Natural killer cell (primary cell): ENCODE results near the gene INS. TPM values are rescaled to one million over a fixed set of nuclear protein-coding genes. Genes with fewer than 3 reads are reported as not detected.

Experiments used
- ATAC-seq, 3 donors: fragments of 150-1000 bp in 2 of 3; fragments of 200-7000 bp in 1 of 3; cut with Tn5 transposase; 1 replicate in 1 of 3; 2 replicates in 2 of 3; pipeline ENCODE4 v1.10.0; 2021; ENCODE audit warnings: mild to moderate bottlenecking in 2 of 3, moderate library complexity in 2 of 3
- DNase-seq, 2 donors: peaks; one replicate each; pipeline versions ENCODE4 v3.0.0 to v3.0.0-alpha.2; 2013 to 2021; ENCODE audit warnings: mixed read lengths in 1 of 2
- H3K27ac ChIP-seq: one replicate; pipeline ENCODE4 v1.5.1; 2013; ENCODE audit warnings: mild to moderate bottlenecking, low read length
- H3K27me3 ChIP-seq: one replicate; pipeline ENCODE4 v1.6.1; 2013; ENCODE audit warnings: low read length; ENCODE audit not compliant: control insufficient read depth, insufficient read depth
- H3K36me3 ChIP-seq: one replicate; pipeline ENCODE4 v1.6.1; 2013; ENCODE audit warnings: low read length; ENCODE audit not compliant: control insufficient read depth, insufficient read depth
- H3K4me1 ChIP-seq: one replicate; pipeline ENCODE4 v1.6.1; 2013; ENCODE audit warnings: low read length; ENCODE audit not compliant: control insufficient read depth, insufficient read depth
- H3K4me3 ChIP-seq: one replicate; pipeline ENCODE4 v1.5.1; 2013; ENCODE audit warnings: low read length
- H3K9me3 ChIP-seq: one replicate; pipeline ENCODE4 v1.6.1; 2013; ENCODE audit warnings: low read length; ENCODE audit not compliant: control insufficient read depth, insufficient read depth
- H3K27ac Mint-ChIP-seq, 2 donors: one replicate each; pipeline ENCODE4 v1.8.0; 2022; ENCODE audit warnings: mild to moderate bottlenecking in 2 of 2, mixed read lengths in 2 of 2, moderate library complexity in 1 of 2
- H3K27me3 Mint-ChIP-seq, 2 donors: one replicate each; pipeline ENCODE4 v1.8.0; 2022; ENCODE audit warnings: low read depth in 2 of 2, mixed read lengths in 2 of 2
- H3K36me3 Mint-ChIP-seq: one replicate; pipeline ENCODE4 v1.8.0; 2022; ENCODE audit warnings: mixed read lengths
- H3K4me1 Mint-ChIP-seq, 2 donors: one replicate each; pipeline ENCODE4 v1.8.0; 2022; ENCODE audit warnings: mixed read lengths in 2 of 2
- H3K4me3 Mint-ChIP-seq: one replicate; pipeline ENCODE4 v1.8.0; 2022; ENCODE audit warnings: mild to moderate bottlenecking, moderate library complexity, mixed read lengths
- H3K9me3 Mint-ChIP-seq, 2 donors: one replicate each; pipeline ENCODE4 v1.8.0; 2022; ENCODE audit warnings: mixed read lengths in 2 of 2
- WGBS: methylation state at CpG from one replicate; pipeline ENCODE4 v1.1.7; 2013; ENCODE audit warnings: missing lambda C conversion rate; ENCODE audit not compliant: insufficient coverage; 5-methylcytosine and 5-hydroxymethylcytosine counted together
- intact Hi-C: fragments of 100-400 bp; cut with micrococcal nuclease; formaldehyde crosslinking; loops from one replicate; pipeline ENCODE4 v1.14.2; 2022
- total RNA-seq, 4 donors: library from RNA; stranded (reverse); fragments of 120-200 nt in 1 of 4; gene quantifications; one replicate each; pipeline versions ENCODE4 v1.2.3 to v1.2.4, GENCODE V29; 2013 to 2022
- TF ChIP-seq, protein P1 (sequence below): fragments of 200-600 bp; IDR thresholded peaks from one replicate; pipeline ENCODE4 v1.8.0; 2022; ENCODE audit warnings: antibody characterized with exemption

INS gene
- total RNA-seq, 3 donors from 2014 or later (not counting 1 experiment from before 2014, with no cell fraction given), result not detected

GRCh38 chr11:2158966-2159365, 2.0 kb downstream of the INS start:
- no peaks in the 10 kb centered on the region for H3K9me3 ChIP-seq
- intact Hi-C loops, result no loop called here
- no peak overlapping the region for H3K4me3 ChIP-seq
- WGBS, result 87% methylated on average over 6 of the region's 10 CpGs
- H3K4me1 ChIP-seq, result no peaks in the 10 kb centered on the region
- Mint-ChIP-seq H3K4me3 (no peak overlapping the region), H3K36me3 (no peaks in the 10 kb centered on the region), H3K9me3 (no peaks in the 10 kb centered on the region), H3K27ac (no peak overlapping the region), H3K4me1 (no peaks in the 10 kb centered on the region), H3K27me3 (no peaks in the 10 kb centered on the region)
- TF ChIP-seq, protein P1, sequence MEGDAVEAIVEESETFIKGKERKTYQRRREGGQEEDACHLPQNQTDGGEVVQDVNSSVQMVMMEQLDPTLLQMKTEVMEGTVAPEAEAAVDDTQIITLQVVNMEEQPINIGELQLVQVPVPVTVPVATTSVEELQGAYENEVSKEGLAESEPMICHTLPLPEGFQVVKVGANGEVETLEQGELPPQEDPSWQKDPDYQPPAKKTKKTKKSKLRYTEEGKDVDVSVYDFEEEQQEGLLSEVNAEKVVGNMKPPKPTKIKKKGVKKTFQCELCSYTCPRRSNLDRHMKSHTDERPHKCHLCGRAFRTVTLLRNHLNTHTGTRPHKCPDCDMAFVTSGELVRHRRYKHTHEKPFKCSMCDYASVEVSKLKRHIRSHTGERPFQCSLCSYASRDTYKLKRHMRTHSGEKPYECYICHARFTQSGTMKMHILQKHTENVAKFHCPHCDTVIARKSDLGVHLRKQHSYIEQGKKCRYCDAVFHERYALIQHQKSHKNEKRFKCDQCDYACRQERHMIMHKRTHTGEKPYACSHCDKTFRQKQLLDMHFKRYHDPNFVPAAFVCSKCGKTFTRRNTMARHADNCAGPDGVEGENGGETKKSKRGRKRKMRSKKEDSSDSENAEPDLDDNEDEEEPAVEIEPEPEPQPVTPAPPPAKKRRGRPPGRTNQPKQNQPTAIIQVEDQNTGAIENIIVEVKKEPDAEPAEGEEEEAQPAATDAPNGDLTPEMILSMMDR, result no peak
- no peaks in the 10 kb centered on the region for H3K27me3 ChIP-seq
- ATAC-seq (no peak), DNase-seq (no peak)
- H3K27ac ChIP-seq, result no peak overlapping the region
- no peaks in the 10 kb centered on the region for H3K36me3 ChIP-seq

- Histone ChIP-seq H3K36me3 (no peaks in the 10 kb centered on the region), H3K27me3 (no peaks in the 10 kb centered on the region), H3K4me3 (no peak overlapping the region), H3K27ac (no peak overlapping the region), H3K9me3 (no peaks in the 10 kb centered on the region), H3K4me1 (no peaks in the 10 kb centered on the region)
- ATAC-seq (no peak), DNase-seq (no peak)
- Mint-ChIP-seq H3K27ac (no peak overlapping the region), H3K4me3 (no peak overlapping the region), H3K9me3 (no peaks in the 10 kb centered on the region), H3K36me3 (no peaks in the 10 kb centered on the region), H3K27me3 (no peaks in the 10 kb centered on the region), H3K4me1 (no peaks in the 10 kb centered on the region)
- TF ChIP-seq, protein P1, result no peak
- intact Hi-C loops, result no loop called here
- WGBS, result 82% methylated on average over 13 of the region's 13 CpGs
Measured at GRCh38 chr11:2158296-2158737, 2.7 kb downstream of the INS start.

DNA sequence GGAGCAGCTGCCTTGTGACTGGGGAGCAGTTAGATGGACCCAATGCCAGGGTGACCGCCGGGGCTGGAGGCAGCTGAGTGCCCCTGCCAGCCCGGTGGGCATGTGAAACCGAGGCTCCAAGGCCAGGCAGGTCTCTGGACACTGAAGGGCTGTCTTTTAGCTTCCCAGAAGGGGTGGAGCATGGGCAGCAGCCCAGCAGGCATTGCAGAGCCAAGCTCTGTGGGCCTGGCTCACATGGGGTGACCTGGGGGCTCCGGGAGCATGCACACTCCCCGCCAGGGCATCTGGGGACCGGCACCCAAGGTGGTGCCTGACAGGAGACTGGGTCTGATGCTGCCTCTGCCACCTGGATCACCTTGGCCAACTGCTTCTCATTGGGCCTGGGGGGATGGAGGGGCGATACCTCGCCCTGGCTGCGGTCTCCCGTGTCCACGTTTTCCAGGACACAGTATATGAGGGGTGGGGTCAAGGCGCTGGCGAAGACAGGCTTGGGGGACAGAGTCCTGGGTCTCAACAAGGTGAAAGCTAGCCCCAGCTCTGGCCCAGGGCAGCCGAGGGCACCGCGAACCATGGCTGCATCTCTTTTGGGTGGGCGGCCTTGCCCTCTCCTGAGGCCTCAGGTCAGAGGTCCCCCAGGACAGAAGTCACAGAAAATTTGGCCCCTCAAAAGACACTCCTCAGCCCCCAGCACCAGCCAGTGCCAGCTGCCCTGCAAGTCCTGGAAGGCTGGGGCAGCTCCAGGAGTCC, 3.5 kb downstream of the INS start:
- Mint-ChIP-seq H3K27me3 (no peaks in the 10 kb centered on the region), H3K4me3 (no peak overlapping the region), H3K27ac (no peak overlapping the region), H3K36me3 (no peaks in the 10 kb centered on the region), H3K9me3 (no peaks in the 10 kb centered on the region), H3K4me1 (no peaks in the 10 kb centered on the region)
- DNase-seq (no peak), ATAC-seq (no peak)
- TF ChIP-seq, protein P1, result no peak
- no peaks in the 10 kb centered on the region for H3K27me3 ChIP-seq
- 73% methylated on average over 18 of the region's 18 CpGs for WGBS
- no peak overlapping the region for H3K4me3 ChIP-seq
- H3K9me3 ChIP-seq, result no peaks in the 10 kb centered on the region
- no peaks in the 10 kb centered on the region for H3K4me1 ChIP-seq
- H3K36me3 ChIP-seq, result no peaks in the 10 kb centered on the region
- intact Hi-C loops, result no loop called here
- no peak overlapping the region for H3K27ac ChIP-seq
